Stomach (tissue), 4 donors: ENCODE results near the gene TNNI3K.

Experiments used
- CTCF ChIP-seq, 7 experiments: fragments of 450-650 bp in 4 of 7; fragments of 200-600 bp in 3 of 7; sonication (generic) in 3 of 7; IDR thresholded peaks; one replicate each; pipeline ENCODE4 v1.5.1; 2016 to 2019; ENCODE audit warnings: antibody characterized with exemption in 7 of 7, control low read depth in 2 of 7, mild to moderate bottlenecking in 1 of 7
- POLR2A ChIP-seq, 4 donors: fragments of 450-650 bp; IDR thresholded peaks; one replicate each; pipeline ENCODE4 v1.6.1; 2016; ENCODE audit warnings: antibody characterized with exemption in 4 of 4, control low read depth in 2 of 4, mild to moderate bottlenecking in 1 of 4, moderate library complexity in 1 of 4
- POLR2AphosphoS5 ChIP-seq, 3 donors: sonication (generic); formaldehyde crosslinking; IDR thresholded peaks; one replicate each; pipeline ENCODE4 v1.6.1; 2016; ENCODE audit warnings: antibody characterized with exemption in 3 of 3

- no peak for TF ChIP-seq POLR2A (IDR thresholded peaks at IDR 0.05)
- no peak for TF ChIP-seq CTCF (IDR thresholded peaks at IDR 0.05)
- TF ChIP-seq POLR2AphosphoS5 (IDR thresholded peaks at IDR 0.05), result no peak
These were observed 41.3 kb upstream of the TNNI3K start for GRCh38 chr1:74193908-74194307.
